ENCODE measurements around the gene ABCG4. TPM values are rescaled to one million over a fixed set of nuclear protein-coding genes. Genes with fewer than 3 reads are reported as not detected.

Gene ABCG4
- total and polyA plus RNA-seq, 2 donors from 2014 or later = 0.25 to 0.52 TPM

- intact Hi-C loops (cut with DNase I) = no loop called here
- H3K4me3 ChIP-seq (ENCODE audit: low read length in 3 of 3) = no peak overlapping the region
- no peak overlapping the region for H3K9ac ChIP-seq (ENCODE audit: low read length in 3 of 3)
- H3K9me3 ChIP-seq (ENCODE audit: control insufficient read depth in 2 of 3, insufficient read depth in 1 of 3, low read length in 3 of 3) = no peaks in the 10 kb centered on the region
- H3K4me1 ChIP-seq (ENCODE audit: control insufficient read depth in 2 of 3, insufficient read depth in 2 of 3, low read depth in 1 of 3, low read length in 3 of 3) = peaks cover 6 to 31% (median 26%) of the 10 kb centered on the region in 3 donors
- peak in 1 of 5 donors; percentile 36 for DNase-seq
- H3K27me3 ChIP-seq (ENCODE audit: control insufficient read depth, insufficient read depth, low read length) = no peaks in the 10 kb centered on the region
- no peak for TF ChIP-seq CTCF (IDR thresholded peaks at IDR 0.05; ENCODE audit: borderline replicate concordance, extremely low read depth, insufficient read depth)
- no peak overlapping the region for H3K27ac ChIP-seq (ENCODE audit: low read depth in 2 of 2, low read length in 2 of 2)
- no peak for FAIRE-seq
- H3K36me3 ChIP-seq (ENCODE audit: control insufficient read depth in 2 of 3, insufficient read depth in 3 of 3, low read length in 3 of 3) = peaks cover 0 to under 1% (median 0%) of the 10 kb centered on the region in 3 donors
Observed at GRCh38 chr11:119103793-119104192, 45.1 kb upstream of the ABCG4 start.

- intact Hi-C loops (cut with DNase I) = no loop called here
- TF ChIP-seq CTCF (IDR thresholded peaks at IDR 0.05; ENCODE audit: borderline replicate concordance, extremely low read depth, insufficient read depth) = no peak
- H3K4me1 ChIP-seq (ENCODE audit: control insufficient read depth in 2 of 3, insufficient read depth in 2 of 3, low read depth in 1 of 3, low read length in 3 of 3) = peaks cover 6 to 39% (median 23%) of the 10 kb centered on the region in 3 donors
Observed at GRCh38 chr11:119106564-119107537, 42.0 kb upstream of the ABCG4 start, which contains the start of gene C2CD2L. TSS of gene C2CD2L (plus strand) at chr11:119107344. CDS start at chr11:119107742, 398 bp downstream.

GRCh38 chr11:119107538-119108145, 41.2 kb upstream of the ABCG4 start:
- Histone ChIP-seq H3K27ac (ENCODE audit: low read depth in 2 of 2, low read length in 2 of 2) (peak overlapping the region; percentile 23 to 49), H3K27me3 (ENCODE audit: control insufficient read depth, insufficient read depth, low read length) (no peaks in the 10 kb centered on the region), H3K4me1 (ENCODE audit: control insufficient read depth in 2 of 3, insufficient read depth in 2 of 3, low read depth in 1 of 3, low read length in 3 of 3) (peaks cover 6 to 37% (median 23%) of the 10 kb centered on the region in 3 donors), H3K9ac (ENCODE audit: low read length in 3 of 3) (peak overlapping the region; percentile 28 to 41 (median 34)), H3K36me3 (ENCODE audit: control insufficient read depth in 2 of 3, insufficient read depth in 3 of 3, low read length in 3 of 3) (peaks cover 0 to 15% (median 7%) of the 10 kb centered on the region in 3 donors), H3K4me3 (ENCODE audit: low read length in 3 of 3) (peak overlapping the region; percentile 59 to 83 (median 83)), H3K9me3 (ENCODE audit: control insufficient read depth in 2 of 3, insufficient read depth in 1 of 3, low read length in 3 of 3) (no peaks in the 10 kb centered on the region)
- TF ChIP-seq CTCF (IDR thresholded peaks at IDR 0.05; ENCODE audit: borderline replicate concordance, extremely low read depth, insufficient read depth) = no peak
- DNase-seq (no peak), FAIRE-seq (no peak)
- intact Hi-C loops (cut with DNase I) = no loop called here

More at GRCh38 chr11:119106564-119107537, 42.0 kb upstream of the ABCG4 start, which contains the start of gene C2CD2L:
- no peak for FAIRE-seq
- DNase-seq = peak; percentile 90 to 96 (median 94)
- peaks cover 0 to 7% (median 7%) of the 10 kb centered on the region in 3 donors for H3K36me3 ChIP-seq (ENCODE audit: control insufficient read depth in 2 of 3, insufficient read depth in 3 of 3, low read length in 3 of 3)
- H3K27ac ChIP-seq (ENCODE audit: low read depth in 2 of 2, low read length in 2 of 2) = peak within 1 kb of the TSS; percentile 23 to 49
- H3K9ac ChIP-seq (ENCODE audit: low read length in 3 of 3) = peak within 1 kb of the TSS; percentile 58 to 70 (median 60)
- peak within 1 kb of the TSS; percentile 78 to 83 (median 83) for H3K4me3 ChIP-seq (ENCODE audit: low read length in 3 of 3)
- no peaks in the 10 kb centered on the region for H3K9me3 ChIP-seq (ENCODE audit: control insufficient read depth in 2 of 3, insufficient read depth in 1 of 3, low read length in 3 of 3)
- H3K27me3 ChIP-seq (ENCODE audit: control insufficient read depth, insufficient read depth, low read length) = no peaks in the 10 kb centered on the region
